Keratinocyte (primary cell): ENCODE results near the gene EGR4.

Experiments
- EZH2 ChIP-seq: IDR thresholded peaks from one replicate; pipeline ENCODE4 v1.6.1; 2012; ENCODE audit warnings: inconsistent platforms, mild to moderate bottlenecking, low read length, moderate library complexity
- TF ChIP-seq, protein P1 (sequence below), 3 experiments: IDR thresholded peaks in 1 of 3; conservative IDR thresholded peaks in 1 of 3; optimal IDR thresholded peaks in 1 of 3; 2 replicates in 2 of 3; 3 replicates in 1 of 3; pipeline versions ENCODE3 to v1.5.1; 2011; ENCODE audit warnings: low read length in 3 of 3, mild to moderate bottlenecking in 3 of 3, moderate library complexity in 2 of 3, control low read depth in 1 of 3, inconsistent platforms in 1 of 3; ENCODE audit not compliant: insufficient read depth in 2 of 3; ENCODE audit errors: extremely low read depth in 1 of 3

DNA sequence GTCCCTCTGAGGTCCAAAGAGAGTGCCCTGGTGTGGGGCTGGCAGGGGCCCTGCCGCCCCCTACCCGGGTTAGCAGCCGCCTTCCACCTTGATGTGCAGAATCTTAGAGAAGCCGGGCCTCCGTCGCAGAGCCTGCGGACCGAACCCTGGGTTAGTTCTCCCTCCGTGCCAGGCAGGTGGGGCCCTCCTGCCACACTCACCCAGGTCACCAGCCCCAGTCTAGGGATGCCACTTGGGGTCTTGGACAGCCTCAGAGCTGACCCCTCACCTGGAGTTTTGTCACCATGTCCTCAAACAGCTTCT lies 34.5 kb downstream of the EGR4 start:
- no peak for TF ChIP-seq EZH2
- TF ChIP-seq, protein P1, sequence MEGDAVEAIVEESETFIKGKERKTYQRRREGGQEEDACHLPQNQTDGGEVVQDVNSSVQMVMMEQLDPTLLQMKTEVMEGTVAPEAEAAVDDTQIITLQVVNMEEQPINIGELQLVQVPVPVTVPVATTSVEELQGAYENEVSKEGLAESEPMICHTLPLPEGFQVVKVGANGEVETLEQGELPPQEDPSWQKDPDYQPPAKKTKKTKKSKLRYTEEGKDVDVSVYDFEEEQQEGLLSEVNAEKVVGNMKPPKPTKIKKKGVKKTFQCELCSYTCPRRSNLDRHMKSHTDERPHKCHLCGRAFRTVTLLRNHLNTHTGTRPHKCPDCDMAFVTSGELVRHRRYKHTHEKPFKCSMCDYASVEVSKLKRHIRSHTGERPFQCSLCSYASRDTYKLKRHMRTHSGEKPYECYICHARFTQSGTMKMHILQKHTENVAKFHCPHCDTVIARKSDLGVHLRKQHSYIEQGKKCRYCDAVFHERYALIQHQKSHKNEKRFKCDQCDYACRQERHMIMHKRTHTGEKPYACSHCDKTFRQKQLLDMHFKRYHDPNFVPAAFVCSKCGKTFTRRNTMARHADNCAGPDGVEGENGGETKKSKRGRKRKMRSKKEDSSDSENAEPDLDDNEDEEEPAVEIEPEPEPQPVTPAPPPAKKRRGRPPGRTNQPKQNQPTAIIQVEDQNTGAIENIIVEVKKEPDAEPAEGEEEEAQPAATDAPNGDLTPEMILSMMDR (optimal IDR thresholded peaks at IDR 0.05 in 1 of 3, IDR thresholded peaks at IDR 0.05 in 1 of 3, conservative IDR thresholded peaks at IDR 0.05 in 1 of 3; ENCODE audit: extremely low read depth in 1 of 3, insufficient read depth in 2 of 3, low read length in 3 of 3) = no peak
